Stimulated activated CD4-positive, alpha-beta T cell treated with anti-CD3 and anti-CD28 coated beads, Interleukin-12 subunit alpha, Interleukin-12 subunit beta, amount 100 ng/mL, for 4 hours (primary cell): ENCODE results near the gene ADSS1.

Experiments
- DNase-seq: peaks from one replicate; pipeline ENCODE4 v3.0.0-alpha.2; 2020

Gene ADSS1

DNA sequence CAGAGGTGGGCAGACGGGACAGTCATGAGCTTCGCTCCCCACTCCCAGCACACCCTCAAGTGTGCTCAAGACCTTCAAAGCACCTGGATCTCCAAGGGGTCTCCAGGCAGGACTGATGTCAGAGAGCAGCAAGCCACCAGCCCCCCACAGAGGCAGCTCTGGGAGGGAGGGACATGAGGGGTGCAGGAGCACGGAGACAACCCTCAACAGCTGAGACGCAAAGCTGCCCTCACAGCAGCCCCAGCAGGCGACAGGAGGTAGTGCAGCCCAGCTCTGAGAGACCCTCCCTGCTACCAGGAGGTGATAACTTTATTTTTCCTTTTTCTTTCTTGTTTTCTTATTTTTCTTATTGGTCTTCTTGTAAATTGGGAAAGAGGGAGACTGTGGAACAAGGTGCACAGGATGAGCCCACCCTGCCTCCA, 46.8 kb downstream of the ADSS1 start:
- no peak for DNase-seq

DNA sequence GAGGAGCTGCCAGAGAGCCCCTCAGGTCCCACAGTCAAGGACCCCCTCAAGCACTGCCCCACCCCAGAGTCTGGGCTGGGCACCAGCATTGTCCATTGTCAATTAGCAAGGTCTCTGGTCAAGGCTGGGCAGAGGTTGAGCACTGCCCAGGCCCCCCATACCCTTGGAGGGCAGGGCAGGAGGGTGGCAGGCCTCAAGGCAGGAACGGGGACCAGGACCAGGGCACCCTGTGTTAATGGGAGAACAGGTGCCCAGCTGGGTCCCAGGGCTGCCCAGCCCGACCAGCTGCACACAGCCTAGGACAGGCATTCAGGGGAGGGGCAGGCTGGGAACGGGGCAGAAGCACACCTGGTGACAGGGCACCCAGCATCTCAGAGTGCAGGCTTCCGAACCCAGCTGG, 47.3 kb downstream of the ADSS1 start:
- DNase-seq: no peak

DNA sequence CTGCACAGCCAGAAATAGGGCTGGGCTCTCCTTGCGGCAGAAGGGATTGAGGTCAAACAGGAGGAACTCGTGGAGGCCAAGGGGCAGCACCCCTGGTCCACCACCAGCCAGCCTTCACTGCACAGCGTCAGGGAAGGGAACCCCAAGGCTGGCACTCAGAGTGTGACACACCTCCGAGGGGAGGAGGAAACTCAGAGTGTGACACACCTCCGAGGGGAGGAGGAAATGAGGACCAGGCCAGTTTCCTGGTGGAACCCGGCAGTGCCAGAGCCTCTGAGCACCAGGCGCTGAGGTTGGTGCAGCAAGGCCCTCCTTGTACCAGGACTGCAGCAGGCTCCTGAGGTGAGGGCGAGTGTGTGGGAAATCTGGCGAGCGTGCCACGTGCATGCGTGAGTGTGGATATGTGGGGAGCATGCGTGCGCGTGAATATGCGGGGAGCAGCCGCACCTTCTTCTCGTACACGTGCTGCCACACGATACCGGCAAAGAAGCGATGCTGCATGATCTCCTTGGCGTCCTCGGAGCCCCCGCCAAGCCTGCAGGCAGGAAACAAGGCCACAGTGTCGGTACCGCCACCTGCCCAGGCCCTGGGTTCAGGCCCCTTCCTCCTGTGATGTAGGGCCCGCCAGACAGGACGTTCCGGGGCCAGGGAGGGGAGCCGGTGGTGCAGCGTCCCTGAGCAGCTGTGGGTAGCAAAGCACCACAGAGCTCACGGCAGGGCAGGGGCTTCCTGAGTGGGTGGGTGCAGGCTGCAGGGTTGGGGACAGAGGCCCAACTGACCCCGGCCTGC, 48.1 kb downstream of the ADSS1 start:
- DNase-seq: no peak

DNA sequence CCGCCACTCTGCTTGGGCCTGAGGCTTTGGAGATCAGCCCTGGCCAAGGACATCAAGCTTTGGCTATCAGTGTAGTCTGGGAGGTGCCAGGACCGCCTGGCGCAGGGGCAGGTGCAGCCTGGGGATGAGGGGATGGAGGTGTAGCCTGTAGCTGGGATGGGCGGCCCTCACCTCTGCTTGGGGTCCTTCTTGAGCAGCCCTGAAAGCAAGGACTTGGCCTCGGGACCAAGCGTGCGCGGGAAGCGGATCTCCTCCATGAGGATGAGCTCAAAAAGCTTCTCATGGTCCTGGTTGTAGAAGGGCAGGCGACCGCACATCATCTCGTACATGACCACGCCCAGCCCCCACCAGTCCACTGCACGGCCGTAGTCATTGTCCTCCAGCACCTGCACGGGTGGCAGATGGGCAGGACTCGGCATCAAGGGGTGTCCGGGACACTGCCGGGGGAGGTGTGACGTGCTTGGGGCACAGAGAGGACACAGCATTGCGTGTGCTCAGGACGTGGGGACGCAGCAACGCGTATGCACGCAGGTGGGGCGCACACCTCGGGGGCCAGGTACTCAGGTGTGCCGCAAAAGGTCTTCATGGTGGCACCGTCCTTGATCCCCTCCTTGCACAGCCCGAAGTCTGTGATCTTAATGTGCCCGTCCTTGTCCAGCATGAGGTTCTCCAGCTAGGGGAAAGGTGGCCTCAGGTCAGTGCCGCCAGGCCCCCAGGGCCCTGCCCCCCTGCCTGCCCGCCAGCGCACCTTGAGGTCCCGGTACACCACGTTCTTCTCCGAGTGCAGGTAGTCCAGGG, 48.9 kb downstream of the ADSS1 start:
- DNase-seq: no peak

DNA sequence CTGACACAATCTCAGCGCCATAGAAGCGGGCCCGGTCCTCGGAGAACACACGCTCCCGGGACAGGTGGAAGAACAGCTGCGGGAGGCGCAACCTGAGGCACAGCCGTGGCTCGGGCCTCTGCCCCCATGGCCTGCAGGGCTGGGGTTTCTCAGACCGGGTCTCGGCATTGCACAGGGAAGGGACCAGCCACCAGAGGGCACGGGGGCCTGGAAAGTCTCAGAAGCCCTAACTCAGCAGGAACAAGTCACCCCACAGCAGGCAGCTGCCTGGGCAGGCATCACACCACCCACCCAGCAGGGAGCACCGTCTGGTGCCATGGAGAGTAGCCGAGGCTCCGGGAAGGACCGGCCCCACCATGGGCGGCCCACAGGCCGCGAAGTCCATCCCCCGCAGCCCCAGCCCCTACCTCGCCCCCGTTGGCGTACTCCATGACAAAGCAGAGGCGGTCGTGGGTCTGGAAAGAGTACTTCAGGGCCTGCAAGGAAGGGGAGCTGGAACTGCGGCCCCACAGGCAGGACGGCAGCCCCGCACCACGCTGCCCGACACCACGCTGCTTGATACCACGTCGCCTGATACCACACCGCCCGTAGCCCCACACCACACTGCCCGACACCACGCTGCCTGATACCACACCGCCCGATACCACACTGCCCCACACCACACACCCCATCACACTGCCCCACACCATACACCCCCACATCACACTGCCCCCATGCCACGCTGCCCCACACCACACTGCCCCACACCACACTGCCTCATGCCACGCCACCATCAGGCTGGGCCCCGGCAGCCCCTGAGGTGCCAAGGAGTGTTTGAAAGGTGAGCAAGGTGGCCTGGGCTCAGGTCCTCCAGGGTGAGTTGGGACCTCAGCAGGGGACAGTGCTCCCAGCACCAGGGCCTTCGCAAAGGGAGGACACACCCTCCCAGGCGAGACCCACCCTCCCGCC, 49.8 kb downstream of the ADSS1 start:
- no peak for DNase-seq

DNA sequence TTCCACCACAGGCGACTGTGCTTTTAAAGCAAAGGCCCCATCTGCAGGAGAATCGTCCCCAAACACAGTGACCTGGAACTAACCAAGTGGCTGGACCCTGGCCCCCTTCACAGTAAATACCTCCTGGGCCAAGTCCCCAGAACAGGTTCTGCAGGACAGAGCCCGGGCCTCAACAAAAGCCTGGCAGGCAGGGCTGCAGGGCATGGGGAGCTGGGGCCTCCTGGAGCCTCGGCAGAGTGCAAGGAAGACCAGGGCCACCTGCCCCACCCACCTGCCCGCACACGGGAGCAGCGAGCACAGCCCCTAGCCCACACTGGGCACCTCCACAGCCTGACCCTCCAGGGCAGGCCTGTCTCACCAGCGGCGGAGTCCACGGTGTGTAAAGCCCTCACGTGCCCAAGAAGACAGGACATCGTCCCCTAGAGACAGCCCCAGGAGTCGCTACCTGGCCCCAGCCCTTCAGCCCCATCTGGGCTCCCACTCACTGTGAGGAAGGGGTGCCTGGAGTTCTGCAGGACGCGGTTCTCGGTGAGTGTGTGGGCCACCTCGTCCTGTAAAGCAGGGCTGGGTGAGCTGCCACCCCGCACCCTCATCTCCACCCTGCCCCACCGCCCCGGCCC, 50.5 kb downstream of the ADSS1 start:
- no peak for DNase-seq

DNA sequence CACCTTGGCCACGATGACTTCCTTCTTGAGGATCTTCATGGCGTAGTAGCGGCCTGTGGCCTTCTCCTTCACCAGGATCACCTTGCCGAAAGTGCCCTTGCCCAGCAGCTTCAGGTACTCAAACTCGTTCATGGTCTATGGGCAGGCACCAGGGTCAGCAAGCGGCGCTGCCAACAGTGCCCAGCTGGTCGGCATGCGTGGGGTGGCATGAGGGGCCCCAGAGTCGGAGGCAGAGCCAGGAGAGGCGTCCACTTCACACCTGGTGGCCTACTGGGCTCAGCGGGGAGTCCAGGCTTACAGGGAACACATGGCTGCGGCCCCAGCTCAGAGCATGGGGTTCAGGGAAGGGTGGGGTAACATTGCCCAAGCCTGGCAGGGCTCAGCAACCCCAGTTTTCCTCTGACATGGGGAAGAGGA, 51.1 kb downstream of the ADSS1 start:
- no peak for DNase-seq

DNA sequence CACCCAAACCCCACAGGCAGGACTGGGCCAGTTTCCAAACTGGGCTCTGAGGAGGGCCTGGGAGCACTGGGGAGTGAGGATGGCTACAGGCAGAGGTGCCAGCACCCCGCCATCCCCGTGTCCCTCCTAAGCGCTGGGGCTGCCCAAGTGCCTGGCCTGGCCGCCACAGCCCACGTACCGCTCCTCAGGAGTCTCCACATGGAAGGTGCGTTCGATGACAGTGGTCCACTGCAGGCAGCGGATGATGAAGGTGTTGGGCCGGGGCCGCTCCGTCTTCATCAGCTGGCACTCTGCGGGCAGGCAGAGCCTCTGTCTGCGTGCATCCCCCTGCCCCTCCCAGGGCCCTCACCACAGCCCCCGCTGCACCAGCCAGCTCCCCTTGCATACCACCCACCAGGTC, 52.5 kb downstream of the ADSS1 start:
- no peak for DNase-seq

DNA sequence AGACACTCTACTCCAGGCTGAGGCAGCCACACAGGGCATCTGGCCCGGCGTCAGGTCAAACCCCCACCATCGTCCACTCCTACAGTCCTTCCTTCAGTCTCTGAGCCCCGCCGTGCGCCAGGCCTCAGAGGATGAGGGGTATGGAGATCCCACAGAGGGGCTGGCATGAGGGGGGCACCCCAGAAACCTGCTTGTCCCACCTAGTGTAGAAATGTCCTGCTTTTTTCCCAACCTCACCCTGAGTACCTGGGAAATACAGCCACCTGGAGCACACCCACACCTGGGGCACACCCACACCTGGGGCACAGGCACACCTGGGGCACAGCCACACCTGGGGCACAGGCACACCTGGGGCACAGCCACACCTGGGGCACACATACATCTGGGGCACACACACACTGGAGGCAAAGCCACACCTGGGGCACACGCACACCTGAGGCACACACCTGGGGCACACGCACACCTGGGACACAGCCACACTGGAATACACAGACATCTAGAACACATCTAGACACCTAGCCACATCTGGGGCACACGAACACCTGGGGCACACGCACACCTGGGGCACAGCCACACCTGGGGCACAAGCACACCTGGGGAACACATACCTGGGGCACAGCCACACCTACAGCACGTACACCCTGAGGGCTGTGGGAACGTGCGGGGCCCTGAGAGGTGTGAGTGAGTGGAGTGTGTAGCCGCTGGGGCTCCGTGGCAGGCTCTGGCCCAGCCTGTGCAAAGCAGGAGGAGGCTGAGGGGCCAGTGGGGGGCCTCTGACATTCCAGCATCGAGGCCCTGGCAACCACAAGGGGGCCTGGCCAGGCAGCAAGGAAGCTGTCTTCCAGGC, 53.2 kb downstream of the ADSS1 start:
- no peak for DNase-seq

DNA sequence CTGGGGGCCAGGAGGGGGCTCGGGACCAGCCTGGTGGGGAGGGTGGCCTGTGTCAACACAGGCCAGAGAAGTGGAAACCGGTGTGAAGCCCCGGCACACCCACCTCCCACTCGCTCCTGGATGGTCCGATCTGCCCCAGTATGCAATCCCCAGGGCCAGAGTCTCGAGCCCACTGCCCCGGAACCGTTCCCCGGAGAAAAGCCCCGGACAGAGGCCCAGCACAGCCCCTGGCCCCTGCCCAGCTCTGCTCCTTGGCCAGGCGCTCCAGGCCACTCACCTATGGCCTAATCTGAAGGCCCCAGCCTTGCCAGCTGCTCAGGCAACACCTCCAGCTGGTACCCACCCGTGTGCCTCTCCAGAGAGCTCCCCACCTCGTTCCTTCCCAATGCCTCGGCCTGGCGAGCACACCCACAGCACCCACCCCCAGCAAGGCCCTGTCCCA, 53.8 kb downstream of the ADSS1 start:
- DNase-seq: no peak

DNA sequence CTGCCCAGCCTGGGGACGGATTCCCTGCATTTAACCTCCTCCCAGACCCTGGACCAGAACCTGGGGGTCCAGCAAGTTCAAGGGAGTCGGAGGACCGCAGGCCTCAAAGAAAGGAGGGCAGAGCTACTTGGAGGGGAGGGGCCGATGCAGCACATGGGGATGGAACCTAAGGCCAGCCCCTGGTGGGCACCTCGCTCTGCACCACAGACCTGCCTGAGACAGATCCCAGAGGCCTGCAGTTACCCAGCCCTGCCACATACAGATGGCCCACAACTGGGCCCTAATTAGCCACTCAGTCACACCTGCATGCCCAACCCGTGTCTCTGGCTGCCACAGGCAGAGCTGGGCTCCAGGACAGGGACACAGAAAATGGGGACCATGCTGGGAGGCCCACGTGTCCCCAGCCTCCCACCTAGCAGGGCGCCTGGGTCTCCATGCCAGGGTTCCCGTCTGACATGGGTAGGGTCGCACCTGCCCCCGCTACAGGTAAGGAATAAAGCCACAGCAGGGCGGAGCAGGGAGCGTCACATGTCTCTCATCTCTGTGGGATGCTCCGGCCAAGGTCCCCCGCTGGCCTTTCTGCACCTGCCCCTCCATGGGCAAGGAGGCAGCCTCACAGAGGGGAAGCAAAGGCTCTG, 54.8 kb downstream of the ADSS1 start:
- DNase-seq: no peak

DNA sequence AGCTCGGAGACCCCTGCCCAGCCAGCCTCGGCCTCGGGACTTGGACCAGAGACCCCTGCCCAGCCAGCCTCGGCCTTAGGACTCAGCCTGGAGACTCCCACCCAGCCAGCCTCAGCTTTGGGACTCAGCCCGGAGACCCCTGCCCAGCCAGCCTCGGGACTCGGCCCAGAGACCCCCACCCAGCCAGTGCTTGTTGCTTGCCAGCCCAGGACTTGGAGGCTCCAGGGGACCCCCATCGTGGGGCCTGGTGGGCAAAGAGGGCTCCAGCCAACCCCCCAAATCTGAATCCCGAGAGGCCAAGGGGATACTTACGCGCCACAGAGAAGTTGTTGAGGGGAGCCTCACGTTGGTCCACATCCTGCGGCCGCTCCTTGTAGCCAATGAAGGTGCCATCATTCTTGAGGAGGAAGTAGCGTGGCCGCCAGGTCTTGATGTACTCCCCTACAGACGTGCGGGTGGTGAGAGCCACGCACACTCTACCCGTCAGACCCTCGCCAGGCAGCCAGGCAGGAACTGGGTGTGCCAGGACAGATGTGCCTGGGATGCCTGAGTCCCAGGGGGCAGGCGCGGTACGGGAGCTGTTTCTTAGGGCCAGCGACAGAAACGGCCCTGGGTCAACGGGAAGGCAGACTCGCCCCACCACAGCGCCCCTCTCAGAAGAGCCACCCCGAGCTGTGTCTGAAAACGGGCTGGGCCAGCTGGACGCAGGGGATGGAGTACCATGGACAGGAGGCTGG, 55.9 kb downstream of the ADSS1 start:
- DNase-seq: no peak

DNA sequence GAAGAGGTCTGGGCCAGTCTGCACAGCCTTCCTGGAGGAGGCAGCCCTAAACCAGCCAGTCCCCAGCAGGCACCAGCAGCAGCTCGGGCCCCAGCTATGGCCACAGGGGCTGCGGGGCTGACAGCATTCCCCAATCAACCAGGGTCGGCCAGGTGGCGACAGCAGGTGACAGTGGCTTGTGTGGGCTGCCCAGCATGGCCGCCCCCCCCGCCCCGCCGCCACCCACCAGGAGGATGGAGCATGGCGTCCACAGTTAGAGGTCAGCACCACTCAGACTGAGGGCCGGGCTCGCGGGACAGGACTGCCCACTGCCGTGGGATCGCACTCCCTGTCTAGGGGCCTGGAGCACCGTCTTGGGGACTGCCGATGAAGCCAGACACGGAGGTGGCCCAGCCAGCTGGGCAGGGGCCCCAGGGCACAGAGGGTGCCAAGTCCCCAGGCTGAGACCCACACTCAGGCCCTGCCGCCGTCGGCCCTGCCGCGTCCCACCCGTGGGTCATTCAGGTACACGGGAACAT, 56.5 kb downstream of the ADSS1 start:
- DNase-seq: no peak

DNA sequence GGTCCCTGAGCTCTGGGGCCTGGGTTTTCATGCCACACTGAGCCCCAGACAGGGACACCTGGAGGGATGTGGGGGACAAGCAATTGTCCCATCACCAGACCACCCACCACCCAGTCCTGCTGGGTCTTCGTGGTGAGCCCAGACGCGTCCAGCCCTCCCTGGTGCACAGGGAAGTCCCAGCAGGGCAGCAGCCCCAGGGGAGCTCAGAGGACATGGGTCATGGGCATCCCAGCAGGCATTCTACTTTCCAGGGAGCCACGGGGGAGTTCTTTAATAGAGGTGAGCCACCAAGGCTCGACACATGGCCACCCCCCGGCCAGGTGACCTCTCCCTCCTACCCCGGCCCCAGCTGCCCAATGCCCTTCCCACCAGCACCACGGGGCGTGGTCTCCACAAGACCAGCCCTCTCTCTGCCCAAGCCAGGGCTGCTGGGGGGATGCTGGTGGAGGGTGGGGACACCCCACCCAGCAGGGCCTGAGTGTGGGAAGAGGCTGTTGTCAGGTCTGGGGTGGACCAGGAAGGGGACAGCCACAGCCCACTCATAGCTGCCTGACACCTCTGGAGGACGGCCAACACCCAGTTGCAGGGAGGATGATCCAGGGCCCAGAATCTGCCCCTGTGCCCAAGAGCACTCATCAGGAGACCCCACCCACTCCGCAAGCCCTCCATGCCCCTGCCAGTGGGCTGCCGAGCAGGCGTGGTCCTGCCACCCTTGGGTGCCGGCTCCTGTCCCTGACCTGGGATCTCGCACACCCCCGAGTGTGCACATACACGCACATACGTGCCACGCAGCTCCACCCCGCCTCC, 57.4 kb downstream of the ADSS1 start:
- DNase-seq: no peak

DNA sequence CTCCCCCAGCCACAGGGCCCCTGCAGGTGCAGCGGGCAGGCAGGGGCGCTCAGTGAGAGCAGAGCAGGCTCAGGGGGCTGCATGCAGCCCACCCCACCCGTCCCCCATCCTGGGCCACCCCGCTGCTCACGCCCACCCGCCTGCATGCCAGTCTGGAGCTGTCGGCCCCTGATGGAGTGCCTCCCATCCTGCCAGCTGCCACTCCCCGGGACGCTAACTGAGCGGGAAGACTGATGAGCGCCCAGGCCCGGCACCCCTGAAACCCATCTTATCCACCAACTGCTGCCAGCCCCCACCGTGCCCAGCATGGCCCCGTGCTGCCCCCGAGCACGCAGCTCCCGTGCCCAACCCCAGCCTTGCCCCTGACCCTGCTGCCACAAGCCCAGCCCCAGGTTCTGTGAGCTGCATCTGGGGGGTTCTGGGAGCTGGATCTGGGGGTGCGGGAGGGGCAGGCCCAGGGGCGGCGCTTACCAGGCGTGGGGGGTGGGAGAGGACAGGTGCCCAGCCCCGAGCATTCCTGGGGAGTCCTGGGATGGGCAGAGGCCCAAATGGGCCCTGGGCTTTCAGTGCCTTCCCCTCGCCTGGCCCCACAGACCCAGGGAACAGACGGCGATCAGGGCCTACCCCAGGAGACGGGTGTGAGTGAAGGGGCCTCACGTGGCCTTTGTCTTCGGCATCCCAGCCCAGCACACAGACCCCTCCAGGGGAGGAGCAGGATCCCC, 58.2 kb downstream of the ADSS1 start:
- no peak for DNase-seq

DNA sequence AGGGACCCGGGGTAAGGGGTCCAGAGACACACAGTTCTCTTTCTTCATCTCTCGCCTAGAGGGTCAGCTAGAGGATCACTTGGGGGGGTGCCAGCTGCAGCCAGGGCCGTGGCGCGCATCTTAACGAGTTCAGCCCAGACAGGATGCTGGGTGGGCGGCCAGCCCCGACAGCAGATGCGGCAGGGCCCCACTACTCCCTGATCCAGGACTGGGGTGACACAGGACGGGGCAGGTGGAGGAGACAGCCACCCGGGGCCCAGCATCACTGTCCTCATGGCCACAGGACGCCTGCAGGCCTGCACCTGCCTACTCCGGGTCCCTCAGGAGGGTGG, 58.7 kb downstream of the ADSS1 start:
- no peak for DNase-seq

DNA sequence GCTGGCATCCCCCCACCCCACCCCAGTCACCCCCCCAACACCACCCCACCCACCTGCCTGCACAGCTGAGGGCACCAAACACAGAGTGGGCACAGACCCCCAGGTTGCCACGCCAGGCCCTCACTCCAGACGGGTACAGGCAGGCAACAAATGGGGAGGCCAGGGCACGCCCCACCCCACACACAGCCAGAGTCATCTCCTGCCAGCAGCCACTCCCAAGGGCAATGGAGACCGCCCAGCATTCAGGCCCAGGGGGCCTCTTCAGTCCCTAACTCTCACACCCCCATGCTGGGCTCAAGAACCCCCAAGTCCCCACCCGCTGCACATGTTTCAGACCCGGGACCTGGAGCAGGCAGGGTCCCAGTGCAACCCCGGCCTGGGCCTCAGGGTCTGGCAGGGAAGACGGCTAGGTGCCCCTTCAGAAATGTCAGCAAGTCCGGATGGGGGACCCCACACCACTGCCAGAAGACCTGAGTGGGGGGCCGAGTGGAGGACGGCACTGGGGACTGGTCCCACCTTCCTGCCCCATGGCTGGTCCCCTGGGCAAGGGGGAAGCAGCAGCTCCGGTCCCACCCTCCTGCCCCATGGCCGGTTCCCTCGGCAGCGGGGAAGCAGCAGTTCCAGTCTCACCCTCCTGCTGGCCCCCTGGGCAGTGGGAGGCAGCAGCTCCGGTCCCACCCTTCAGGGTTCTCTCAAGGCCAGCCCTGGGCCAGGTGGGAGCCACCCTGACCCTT, 59.6 kb downstream of the ADSS1 start:
- no peak for DNase-seq

DNA sequence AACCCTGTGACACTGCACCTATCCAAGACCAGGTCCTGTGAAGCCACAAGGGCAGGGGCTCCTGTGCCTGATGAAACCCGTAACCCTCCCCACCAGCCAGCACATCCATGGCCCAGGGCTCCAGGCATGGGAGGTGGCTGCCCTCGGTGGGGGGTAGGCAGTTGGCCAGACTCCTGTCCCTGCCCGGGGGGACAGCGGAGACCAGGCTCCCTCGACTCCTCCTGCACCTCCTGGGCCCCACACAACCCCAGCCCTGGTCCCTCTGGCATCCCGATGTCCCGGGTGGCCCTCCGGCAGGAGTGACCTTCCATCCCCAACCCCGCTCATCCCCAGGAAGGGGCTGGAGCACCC, 60.2 kb downstream of the ADSS1 start:
- DNase-seq: no peak
